Stomach (tissue), 9 donors: Measurements from ENCODE around the gene ADGRF5. TPM values are rescaled to one million over a fixed set of nuclear protein-coding genes. Genes with fewer than 3 reads are reported as not detected.
A peak's percentile ranks its signal among the peaks of the same experiment; 100 is the strongest.

Experiments used
- DNase-seq, 2 donors: peaks; one replicate each; pipeline versions ENCODE4 v3.0.0 to v3.0.0-alpha.2; 2013 to 2019
- H3K27ac ChIP-seq, 5 donors: fragments of 200-600 bp in 4 of 5; sonication (generic) in 4 of 5; one replicate each; pipeline ENCODE4 v1.5.1; 2013 to 2019; ENCODE audit warnings: mild to moderate bottlenecking in 1 of 5, moderate library complexity in 1 of 5
- H3K27me3 ChIP-seq, 3 donors: fragments of 200-600 bp; sonication (generic); one replicate each; pipeline ENCODE4 v1.5.1; 2017 to 2019; ENCODE audit warnings: mixed run types in 1 of 3
- H3K36me3 ChIP-seq, 4 donors: fragments of 200-600 bp; sonication (generic); 1 replicate in 3 of 4; 2 replicates in 1 of 4; pipeline ENCODE4 v1.5.1; 2016 to 2019
- H3K4me1 ChIP-seq, 4 donors: fragments of 200-600 bp; sonication (generic); one replicate each; pipeline ENCODE4 v1.5.1; 2016 to 2019
- H3K4me3 ChIP-seq, 4 donors: fragments of 200-600 bp; sonication (generic) in 3 of 4; one replicate each; pipeline ENCODE4 v1.5.1; 2016 to 2019; ENCODE audit warnings: mild to moderate bottlenecking in 1 of 4
- H3K9me3 ChIP-seq, 4 donors: fragments of 200-600 bp; sonication (generic); one replicate each; pipeline ENCODE4 v1.5.1; 2016 to 2019
- CTCF ChIP-seq, 7 experiments: fragments of 450-650 bp in 4 of 7; fragments of 200-600 bp in 3 of 7; sonication (generic) in 3 of 7; IDR thresholded peaks; one replicate each; pipeline ENCODE4 v1.5.1; 2016 to 2019; ENCODE audit warnings: antibody characterized with exemption in 7 of 7, control low read depth in 2 of 7, mild to moderate bottlenecking in 1 of 7
- EP300 ChIP-seq: sonication (generic); formaldehyde crosslinking; IDR thresholded peaks from one replicate; pipeline ENCODE4 v1.6.1; 2017; ENCODE audit warnings: antibody characterized with exemption
- POLR2A ChIP-seq, 4 donors: fragments of 450-650 bp; IDR thresholded peaks; one replicate each; pipeline ENCODE4 v1.6.1; 2016; ENCODE audit warnings: antibody characterized with exemption in 4 of 4, control low read depth in 2 of 4, mild to moderate bottlenecking in 1 of 4, moderate library complexity in 1 of 4
- POLR2AphosphoS5 ChIP-seq, 3 donors: sonication (generic); formaldehyde crosslinking; IDR thresholded peaks; one replicate each; pipeline ENCODE4 v1.6.1; 2016; ENCODE audit warnings: antibody characterized with exemption in 3 of 3
- WGBS, 5 donors: extraction: QIAGEN DNeasy Blood & Tissue Kit in 3 of 5; methylation state at CpG; one replicate each; pipeline versions ENCODE4 v1.1.5 to v1.1.7; 2013 to 2018; 5-methylcytosine and 5-hydroxymethylcytosine counted together
- intact Hi-C: fragments of 100-400 bp; cut with DNase I; formaldehyde crosslinking; loops from one replicate; pipeline ENCODE4 v1.15.1; 2023; ENCODE audit warnings: low total_unique reads
- polyA plus RNA-seq, 3 donors: library from polyadenylated mRNA; stranded (reverse); fragments of 200-250 nt; gene quantifications; one replicate each; pipeline ENCODE4 v1.2.3, GENCODE V29; 2013
- total RNA-seq, 5 donors: library from RNA; depleted of rRNA; stranded (reverse); fragments of >200 nt; gene quantifications; one replicate each; pipeline versions ENCODE4 v1.1.0 to v1.2.3, GENCODE V29; 2014 to 2016
- donor health status: healthy with polysubstance abuse.
- donor health status: Bipolar disorder and iron deficiency.
- donor health status: healthy.

The ADGRF5 gene
- total and polyA plus RNA-seq, 8 donors: 0.29 to 34.0 (median 3.9) TPM

GRCh38 chr6:46923476-46923875 lies 1.7 kb upstream of the ADGRF5 start:
- H3K4me3 ChIP-seq: no peak overlapping the region
- no peak for TF ChIP-seq CTCF (IDR thresholded peaks at IDR 0.05)
- peak in 1 of 3 donors; percentile 5 for TF ChIP-seq POLR2AphosphoS5 (IDR thresholded peaks at IDR 0.05)
- no peaks in the 10 kb centered on the region for H3K36me3 ChIP-seq
- peaks cover 24 to 39% (median 35%) of the 10 kb centered on the region in 4 donors for H3K4me1 ChIP-seq
- no peaks in the 10 kb centered on the region for H3K9me3 ChIP-seq
- no peaks in the 10 kb centered on the region for H3K27me3 ChIP-seq
- WGBS, 5 donors: 70 to 82% (median 81%) methylated on average over 7 of the region's 7 CpGs
- no peak for DNase-seq
- intact Hi-C loops: no loop called here
- H3K27ac ChIP-seq: peak overlapping the region in 4 of 5 donors; percentile 5 to 75 (median 20)

- Histone ChIP-seq H3K36me3 (no peaks in the 10 kb centered on the region), H3K9me3 (no peaks in the 10 kb centered on the region), H3K4me1 (peaks cover 10 to 19% (median 17%) of the 10 kb centered on the region in 4 donors), H3K27me3 (no peaks in the 10 kb centered on the region), H3K27ac (peak overlapping the region in 4 of 5 donors; percentile 16 to 75 (median 59)), H3K4me3 (peak overlapping the region in 3 of 4 donors; percentile 2 to 22 (median 6))
- intact Hi-C loops: no loop called here
- DNase-seq: no peak
- WGBS, 5 donors: 77 to 88% (median 80%) methylated on average over 6 of the region's 6 CpGs
- no peak for TF ChIP-seq POLR2A (IDR thresholded peaks at IDR 0.05)
- TF ChIP-seq POLR2AphosphoS5 (IDR thresholded peaks at IDR 0.05): no peak
- TF ChIP-seq EP300: no peak
- TF ChIP-seq CTCF (IDR thresholded peaks at IDR 0.05): no peak
Measured at GRCh38 chr6:46921059-46921458, 679 bp downstream of the ADGRF5 start.

- 79 to 87% (median 85%) methylated on average over 3 of the region's 3 CpGs for WGBS, 5 donors
- no peaks in the 10 kb centered on the region for H3K9me3 ChIP-seq
- no peaks in the 10 kb centered on the region for H3K27me3 ChIP-seq
- intact Hi-C loops: no loop called here
- no peak for TF ChIP-seq EP300
- TF ChIP-seq CTCF (IDR thresholded peaks at IDR 0.05): no peak
- no peak for TF ChIP-seq POLR2A (IDR thresholded peaks at IDR 0.05)
- no peak for TF ChIP-seq POLR2AphosphoS5 (IDR thresholded peaks at IDR 0.05)
- H3K36me3 ChIP-seq: no peaks in the 10 kb centered on the region
- peaks cover 6 to 21% (median 9%) of the 10 kb centered on the region in 4 donors for H3K4me1 ChIP-seq
- no peak overlapping the region for H3K4me3 ChIP-seq
- no peak overlapping the region for H3K27ac ChIP-seq
- DNase-seq: no peak
Measured at GRCh38 chr6:46918806-46919205, 2.9 kb downstream of the ADGRF5 start.

GRCh38 chr6:46917002-46917545 lies 4.7 kb downstream of the ADGRF5 start:
- H3K4me3 ChIP-seq: no peak overlapping the region
- DNase-seq: no peak
- H3K27me3 ChIP-seq: no peaks in the 10 kb centered on the region
- no peak for TF ChIP-seq POLR2AphosphoS5 (IDR thresholded peaks at IDR 0.05)
- no peak for TF ChIP-seq CTCF (IDR thresholded peaks at IDR 0.05)
- TF ChIP-seq POLR2A (IDR thresholded peaks at IDR 0.05): no peak
- TF ChIP-seq EP300: no peak
- H3K9me3 ChIP-seq: no peaks in the 10 kb centered on the region
- H3K27ac ChIP-seq: no peak overlapping the region
- WGBS, 5 donors: 63 to 77% (median 66%) methylated on average over 3 of the region's 3 CpGs
- no peaks in the 10 kb centered on the region for H3K36me3 ChIP-seq
- peaks cover 3 to 14% (median 9%) of the 10 kb centered on the region in 4 donors for H3K4me1 ChIP-seq
- intact Hi-C loops: no loop called here
